ENCODE results near the gene PKNOX2.

PKNOX2 gene

GRCh38 chr11:125369808-125370207 lies 205.3 kb downstream of the PKNOX2 start:
- no peak for DNase-seq

- no peak for DNase-seq
Measured at GRCh38 chr11:125370561-125371389, 206.2 kb downstream of the PKNOX2 start.

- no peak for DNase-seq
Measured at GRCh38 chr11:125371431-125371935, 206.9 kb downstream of the PKNOX2 start.

GRCh38 chr11:125372088-125372487 lies 207.5 kb downstream of the PKNOX2 start:
- DNase-seq = no peak

- DNase-seq = no peak
Measured at GRCh38 chr11:125372911-125373310, 208.4 kb downstream of the PKNOX2 start.

- DNase-seq = no peak
Measured at GRCh38 chr11:125373426-125374391, 209.2 kb downstream of the PKNOX2 start.

GRCh38 chr11:125374398-125374797 lies 209.8 kb downstream of the PKNOX2 start:
- peak; percentile 34 for DNase-seq

- DNase-seq = no peak
Measured at GRCh38 chr11:125375146-125375545, 210.6 kb downstream of the PKNOX2 start.

- peak; percentile 80 for DNase-seq
Measured at GRCh38 chr11:125376117-125376516, 211.6 kb downstream of the PKNOX2 start.

GRCh38 chr11:125376856-125377255 lies 212.3 kb downstream of the PKNOX2 start:
- no peak for DNase-seq

GRCh38 chr11:125378083-125378482 lies 213.5 kb downstream of the PKNOX2 start:
- no peak for DNase-seq

GRCh38 chr11:125378571-125378970 lies 214.0 kb downstream of the PKNOX2 start:
- DNase-seq = no peak

- no peak for DNase-seq
Measured at GRCh38 chr11:125379565-125379964, 215.0 kb downstream of the PKNOX2 start.

- no peak for DNase-seq
Measured at GRCh38 chr11:125379981-125380380, 215.4 kb downstream of the PKNOX2 start.

GRCh38 chr11:125380756-125381445 lies 216.3 kb downstream of the PKNOX2 start:
- no peak for DNase-seq

GRCh38 chr11:125381499-125382044 lies 217.0 kb downstream of the PKNOX2 start:
- no peak for DNase-seq

GRCh38 chr11:125382314-125382791 lies 217.8 kb downstream of the PKNOX2 start:
- peak; percentile 62 for DNase-seq

- DNase-seq = no peak
Measured at GRCh38 chr11:125382822-125383221, 218.3 kb downstream of the PKNOX2 start.

GRCh38 chr11:125384825-125385224 lies 220.3 kb downstream of the PKNOX2 start:
- DNase-seq = no peak

GRCh38 chr11:125387901-125388300 lies 223.3 kb downstream of the PKNOX2 start:
- DNase-seq = no peak

GRCh38 chr11:125388611-125389010 lies 224.1 kb downstream of the PKNOX2 start:
- DNase-seq = no peak

All from NCI-H2171 treated with DMSO at 0.1 percent for 48 hours (cell line).